Ammon's horn (tissue), 1 donor: ENCODE data around the gene FOXRED2.
"Not testable (repeated sequence)": the region's sequence is repeated elsewhere in the genome, so short reads cannot be mapped to it uniquely, and the experiment has no call there.

Experiments used
- DNase-seq: peaks from one replicate; pipeline ENCODE4 v3.0.0-alpha.2; 2016; ENCODE audit warnings: low spot score

Gene FOXRED2

DNA sequence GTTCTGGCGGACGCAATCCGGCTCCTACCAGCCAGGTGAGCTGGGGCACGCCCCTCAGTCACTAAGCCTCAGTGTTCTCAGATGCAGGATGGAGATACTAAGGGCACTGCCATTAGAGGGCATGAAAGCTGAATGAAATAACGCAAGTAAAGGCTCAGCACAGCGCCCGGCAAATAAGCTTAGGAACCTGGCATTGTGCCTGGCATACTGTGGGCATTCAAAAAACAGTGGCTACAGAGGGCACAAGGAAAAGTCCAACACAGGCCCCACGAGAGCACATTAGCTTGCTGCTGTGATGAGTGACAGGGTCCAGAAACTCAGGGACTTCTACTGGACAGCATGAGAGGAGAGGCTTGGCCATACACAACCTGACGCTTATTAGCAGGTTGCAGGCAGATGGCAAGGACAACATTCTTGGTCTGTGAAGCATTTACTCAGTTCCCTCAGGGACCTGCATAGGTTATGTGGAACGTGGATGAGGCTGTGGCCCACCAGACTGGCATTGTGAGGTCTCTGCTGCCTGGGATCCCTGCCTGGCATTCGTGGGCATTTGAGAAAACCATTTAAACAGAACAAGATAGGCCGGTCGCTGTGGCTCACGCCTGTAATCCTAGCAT lies 37.6 kb downstream of the FOXRED2 start:
- DNase-seq = no peak

- no peak for DNase-seq
Measured at GRCh38 chr22:36467946-36468345, 38.9 kb downstream of the FOXRED2 start.

- no peak for DNase-seq
Measured at GRCh38 chr22:36467042-36467810, 39.6 kb downstream of the FOXRED2 start.

GRCh38 chr22:36466258-36466657 lies 40.6 kb downstream of the FOXRED2 start:
- DNase-seq = no peak

DNA sequence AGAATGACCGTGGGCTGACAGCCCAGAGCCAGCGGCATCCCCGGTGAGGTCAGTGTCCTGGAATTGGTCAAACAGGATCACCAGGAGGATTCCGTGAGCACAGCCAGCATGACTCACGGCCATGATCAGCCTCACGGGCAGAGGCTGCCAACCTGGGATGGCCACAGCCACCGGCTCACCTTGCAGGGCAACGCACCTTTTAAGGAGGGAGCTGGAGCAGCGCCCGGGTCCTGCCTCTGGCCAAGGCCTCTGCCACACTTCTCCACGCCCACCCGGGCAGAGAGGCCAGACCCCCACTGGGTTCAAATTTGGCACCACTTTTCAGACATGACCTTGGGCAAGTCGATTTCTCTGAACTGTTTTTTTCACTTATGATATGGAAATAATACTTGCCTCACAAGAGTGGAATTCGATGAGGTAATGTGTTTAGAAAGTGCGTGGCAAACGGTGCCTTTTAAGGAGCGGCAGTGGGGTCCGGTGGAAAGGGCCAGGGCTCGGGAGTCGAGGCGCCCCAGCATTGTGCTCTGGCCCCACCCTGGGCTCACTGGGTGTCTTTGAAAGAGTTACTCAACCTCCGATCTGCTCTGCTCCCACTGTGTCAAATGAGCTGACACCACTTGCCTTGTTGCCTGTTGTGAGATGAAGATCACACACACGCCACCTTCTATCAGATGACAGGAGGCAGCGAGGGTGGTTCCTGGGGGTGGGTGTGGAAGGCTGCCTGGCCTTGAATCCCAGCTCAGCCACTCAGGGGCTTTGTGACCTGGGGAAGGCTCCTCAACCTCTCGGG lies 41.4 kb downstream of the FOXRED2 start:
- DNase-seq = no peak

DNA sequence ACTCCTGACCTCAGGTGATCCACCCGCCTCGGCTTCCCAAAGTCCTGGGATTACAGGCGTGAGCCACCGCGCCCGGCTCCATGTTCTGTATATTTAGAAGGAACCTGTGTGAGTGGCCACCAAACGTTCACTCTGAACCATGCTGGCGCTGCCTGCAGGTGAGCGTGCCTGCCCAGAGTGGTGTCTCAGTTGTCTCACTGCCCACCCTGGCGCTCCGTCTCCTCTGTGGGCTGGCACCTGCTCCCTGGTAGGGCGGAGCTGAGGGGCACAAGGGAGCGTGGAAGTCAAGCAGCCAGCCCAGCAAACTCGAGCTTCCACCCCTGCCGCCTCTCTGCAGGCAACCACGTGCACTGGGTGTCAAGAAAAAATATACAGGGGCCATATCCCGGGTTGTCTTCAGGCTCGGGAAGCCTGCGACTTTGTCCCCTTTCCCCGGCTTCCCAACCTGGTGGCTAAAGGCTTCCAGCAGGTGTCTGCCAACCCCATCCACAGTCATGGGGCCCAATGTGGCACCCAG lies 42.1 kb downstream of the FOXRED2 start:
- DNase-seq = no peak

- no peak for DNase-seq
Measured at GRCh38 chr22:36463783-36464184, 43.1 kb downstream of the FOXRED2 start.

DNA sequence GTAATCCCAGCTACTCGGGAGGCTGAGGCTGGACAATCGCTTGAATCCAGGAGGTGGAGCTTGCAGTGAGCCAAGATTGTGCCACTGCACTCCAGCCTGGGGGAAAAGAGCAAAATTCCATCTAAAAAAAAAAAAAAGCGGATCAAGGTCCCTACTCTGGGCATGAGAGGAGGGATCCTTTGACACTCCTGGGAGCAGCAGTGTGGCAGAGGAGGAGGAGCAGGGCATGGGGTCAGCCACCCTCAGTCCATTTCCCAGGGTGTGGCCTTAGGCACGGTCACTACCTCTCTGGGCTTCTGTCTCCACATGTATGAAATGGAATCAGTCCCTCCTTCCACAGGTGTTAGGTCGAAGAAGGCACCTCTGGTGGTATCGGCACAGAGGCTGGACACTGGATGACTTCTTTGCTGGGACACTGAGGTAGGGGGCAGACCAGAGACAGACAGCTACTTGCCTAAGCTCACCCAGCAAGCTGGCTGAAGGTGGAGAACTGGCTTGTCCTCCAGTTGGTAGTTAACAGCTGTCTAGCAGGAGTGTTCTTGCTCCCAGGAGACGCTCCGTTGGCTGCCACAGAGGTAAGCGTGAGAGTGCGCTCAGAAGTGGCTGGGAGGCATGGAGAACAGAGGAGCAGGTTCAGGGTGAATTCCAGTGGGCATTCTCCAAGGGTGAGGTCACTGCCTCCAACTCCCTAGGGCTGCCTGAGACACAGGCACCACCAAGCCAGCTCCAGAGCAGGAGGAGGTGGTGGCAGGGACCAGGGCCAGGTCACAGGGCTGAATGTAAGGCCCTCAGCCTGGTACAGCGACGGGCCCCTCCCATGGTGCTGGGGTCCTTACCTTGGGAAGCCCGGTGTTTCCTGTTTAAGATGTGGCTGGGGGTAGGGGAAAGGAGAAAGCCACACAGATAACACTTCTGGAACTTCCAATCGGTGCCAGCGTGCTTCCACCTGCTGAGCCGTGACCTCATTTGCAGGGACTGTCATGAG lies 44.9 kb downstream of the FOXRED2 start:
- no peak for DNase-seq

DNA sequence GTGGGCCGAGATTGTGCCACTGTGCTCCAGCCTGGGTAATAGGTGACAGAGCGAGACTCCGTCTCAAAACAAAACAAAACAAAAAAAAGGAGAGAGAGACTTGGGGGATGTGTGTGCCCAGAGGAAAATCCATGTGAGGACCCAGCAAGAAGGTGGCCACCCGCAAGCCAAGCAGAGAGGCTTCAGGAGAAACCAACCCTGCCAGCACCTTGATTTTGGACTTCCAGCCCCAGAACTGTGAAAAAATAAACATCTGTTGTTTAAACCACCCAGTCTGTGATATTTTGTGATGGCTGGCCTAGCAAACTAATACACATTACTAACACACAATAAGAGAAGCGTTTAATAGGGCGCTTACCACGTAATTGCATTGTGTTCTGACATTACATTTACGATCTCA lies 46.6 kb downstream of the FOXRED2 start:
- DNase-seq = no peak

DNA sequence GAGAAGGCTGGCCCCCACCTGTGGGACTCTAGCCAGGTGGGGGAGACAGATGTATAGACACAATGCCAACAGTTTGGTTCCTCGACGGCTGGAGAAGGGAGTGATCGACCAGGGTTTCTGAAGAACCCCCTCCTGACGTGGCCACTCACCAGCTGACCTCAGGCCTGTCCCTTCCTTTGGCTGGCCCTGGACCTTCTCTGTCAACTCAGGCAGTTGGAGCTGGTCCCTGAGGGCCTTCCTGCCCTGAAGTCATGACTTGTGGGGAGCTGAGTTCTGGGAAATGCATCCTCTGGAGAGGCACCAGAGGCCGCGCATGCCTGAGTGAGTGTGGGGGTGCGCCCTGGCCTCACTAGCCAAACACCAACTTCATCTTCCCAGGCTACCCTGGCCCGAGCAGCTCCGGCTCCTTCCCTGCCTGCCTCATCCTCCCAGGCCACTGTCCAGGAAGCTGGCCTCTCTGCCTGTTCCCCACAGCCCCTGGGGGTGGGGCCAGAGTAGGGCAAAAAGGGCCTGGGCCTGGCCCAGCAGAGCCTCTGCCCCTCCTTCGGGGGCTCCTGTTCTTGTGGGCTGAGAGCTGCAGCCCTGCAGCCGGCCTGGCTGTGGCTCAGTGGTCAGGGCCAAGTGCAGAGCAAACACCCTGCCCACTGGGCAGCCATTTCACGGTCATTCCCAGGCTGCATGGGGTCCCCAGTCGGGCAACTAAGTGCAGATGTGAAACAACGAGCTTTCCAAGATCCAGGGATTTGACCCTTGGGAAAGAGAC lies 49.0 kb downstream of the FOXRED2 start:
- no peak for DNase-seq

DNA sequence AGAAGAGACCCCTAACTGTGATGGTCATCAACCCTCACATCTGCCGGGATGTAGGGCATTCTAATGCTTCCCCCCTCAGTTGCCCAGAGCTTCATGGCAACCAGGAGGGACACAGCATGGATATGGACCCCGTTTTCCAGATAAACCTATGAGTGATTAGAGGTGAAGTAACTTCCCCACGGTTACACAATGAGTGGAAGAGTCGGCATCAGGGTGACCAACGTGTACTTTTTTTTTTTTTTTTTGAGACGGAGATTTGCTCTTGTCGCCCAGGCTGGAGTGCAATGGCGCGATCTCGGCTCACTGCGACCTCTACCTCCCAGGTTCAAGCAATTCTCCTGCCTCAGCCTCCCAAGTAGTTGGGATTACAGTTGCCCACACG lies 50.4 kb downstream of the FOXRED2 start:
- no peak for DNase-seq

DNA sequence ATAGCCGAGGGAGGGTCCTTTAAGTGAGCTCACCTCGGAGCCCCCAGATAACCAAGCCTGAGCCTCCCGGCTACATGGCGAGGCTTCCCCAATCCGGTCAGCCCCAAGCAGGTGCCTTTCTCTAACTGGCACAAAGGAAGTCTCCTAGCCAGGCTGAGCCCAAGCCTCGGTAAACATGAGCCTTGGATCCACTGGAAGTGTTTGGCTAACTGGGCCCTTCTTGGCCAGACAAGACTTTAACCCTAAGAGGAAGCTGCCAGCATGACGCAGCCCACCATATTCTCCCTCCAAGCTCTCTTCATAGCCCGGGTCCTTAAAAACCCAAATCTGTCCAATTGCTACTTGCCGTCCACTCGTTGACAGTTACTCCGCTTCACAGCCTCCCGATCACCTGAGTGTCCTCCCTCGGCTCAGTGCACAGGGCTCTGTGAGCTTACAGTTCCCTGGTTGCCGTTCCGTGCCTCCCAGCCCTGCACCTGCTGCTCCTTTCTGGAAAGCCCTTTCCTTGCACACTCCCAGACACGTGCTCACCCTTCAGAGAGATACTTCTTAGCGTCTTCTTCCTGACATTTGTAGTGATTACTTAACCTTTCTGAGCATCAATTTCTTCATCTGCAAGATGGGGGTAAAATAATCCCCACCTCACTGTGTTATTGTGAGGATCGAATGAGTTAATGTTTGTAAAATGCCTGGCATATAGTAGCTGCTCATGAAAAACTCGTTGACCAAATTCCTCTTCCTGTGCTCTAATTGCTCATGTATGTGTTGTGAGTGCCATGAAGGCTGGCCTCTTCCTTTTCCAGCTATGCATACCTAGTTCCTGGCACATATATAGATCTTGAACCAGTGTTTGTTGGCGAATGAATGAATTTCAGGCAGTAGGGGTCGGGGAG lies 51.0 kb downstream of the FOXRED2 start:
- DNase-seq = no peak

DNA sequence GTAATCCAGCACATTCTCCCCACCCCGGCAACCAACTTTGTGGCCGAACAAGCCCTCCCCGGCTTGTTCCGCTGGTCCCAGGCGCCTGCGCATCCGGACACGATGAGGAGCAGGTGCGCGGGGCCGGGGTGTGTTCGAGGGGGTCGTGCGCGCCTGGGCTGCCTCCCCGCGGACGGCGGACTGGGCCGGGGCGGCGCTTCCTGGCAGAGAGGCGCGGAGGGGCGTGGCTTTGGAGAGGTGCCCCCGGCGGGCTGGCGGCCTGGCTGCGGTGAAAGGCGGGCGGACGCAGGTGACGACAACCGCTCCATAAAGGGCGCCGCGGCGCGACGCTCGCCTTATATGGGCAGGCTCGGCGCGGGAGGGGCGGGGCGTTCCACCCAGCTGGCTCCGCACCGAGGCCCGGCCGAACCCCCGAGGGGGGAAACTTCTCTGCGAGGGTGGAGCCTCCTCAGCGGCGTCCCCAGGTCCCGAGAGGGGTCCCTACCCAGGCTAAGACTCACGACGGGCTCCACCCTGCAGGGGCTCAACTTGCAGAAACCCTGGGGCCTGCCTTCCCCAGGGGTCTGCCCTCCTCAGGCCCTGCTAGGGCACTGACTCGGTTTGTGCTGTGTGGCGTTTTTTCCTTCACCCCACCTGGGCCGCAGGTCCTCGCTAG lies 51.8 kb downstream of the FOXRED2 start:
- DNase-seq = peak; percentile 90

GRCh38 chr22:36453855-36454378 lies 52.9 kb downstream of the FOXRED2 start:
- no peak for DNase-seq

DNA sequence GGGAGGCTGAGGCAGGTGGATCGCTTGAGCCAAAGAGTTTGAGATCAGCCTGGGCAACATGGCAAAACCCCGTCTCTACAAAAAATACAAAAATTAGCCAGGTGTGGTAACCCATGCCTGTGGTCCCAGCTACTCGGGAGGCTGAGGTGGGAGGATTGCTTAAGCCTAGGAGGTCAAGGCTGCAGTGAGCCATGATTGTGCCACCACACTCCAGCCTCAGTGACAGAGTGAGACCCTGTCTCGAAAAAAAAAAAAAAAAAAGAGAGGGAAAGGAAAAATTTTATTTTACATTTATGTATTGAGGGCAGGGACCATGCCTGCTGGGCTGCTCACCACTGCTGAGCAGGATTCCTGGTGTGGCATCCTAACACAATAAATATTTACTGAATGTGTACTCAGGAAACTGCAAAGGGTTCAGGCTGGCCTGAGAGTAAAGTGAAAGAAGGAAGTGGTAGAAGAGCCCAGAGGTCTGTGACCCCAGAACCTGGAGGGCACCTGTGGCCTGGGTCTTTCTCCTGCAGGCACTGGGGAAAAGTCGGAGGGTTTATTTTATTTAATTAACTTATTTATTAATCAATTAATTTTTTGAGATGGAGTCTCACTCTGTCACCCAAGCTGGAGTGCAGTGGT lies 53.7 kb downstream of the FOXRED2 start:
- DNase-seq = not testable (repeated sequence)

DNA sequence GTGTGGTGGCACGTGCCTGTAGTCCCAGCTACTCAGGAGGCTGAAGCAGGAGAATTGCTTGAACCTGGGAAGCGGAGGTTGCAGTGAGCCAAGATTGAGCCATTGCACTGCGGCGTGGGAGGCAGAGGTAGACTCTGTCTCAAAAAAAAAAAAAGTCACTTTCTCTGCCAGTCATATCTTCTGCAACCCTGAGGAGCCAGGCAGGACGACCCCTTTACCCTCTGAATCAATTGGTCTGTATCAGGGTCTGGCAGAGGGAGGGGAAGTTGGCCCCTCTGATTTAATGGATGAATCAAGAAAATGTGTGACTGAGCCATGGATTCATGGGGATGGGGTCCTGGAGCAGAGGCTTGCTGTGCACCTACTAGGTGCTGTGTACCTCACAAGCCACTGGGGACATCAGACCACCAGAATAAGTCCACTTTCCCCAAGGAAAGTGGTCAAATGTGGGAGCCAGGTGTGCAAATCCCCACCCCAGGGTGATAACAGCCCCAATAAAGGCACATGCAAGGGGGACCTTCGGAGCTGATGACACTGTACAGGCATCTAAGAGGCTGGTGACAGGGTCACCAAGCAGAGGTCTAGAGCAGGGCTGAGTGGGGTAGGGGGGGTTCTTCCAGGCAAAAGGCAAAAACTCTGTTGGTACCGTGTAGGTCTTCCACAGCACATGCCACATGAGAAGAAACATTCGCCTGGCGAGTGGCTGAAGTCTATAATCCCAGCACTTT lies 54.4 kb downstream of the FOXRED2 start:
- no peak for DNase-seq

DNA sequence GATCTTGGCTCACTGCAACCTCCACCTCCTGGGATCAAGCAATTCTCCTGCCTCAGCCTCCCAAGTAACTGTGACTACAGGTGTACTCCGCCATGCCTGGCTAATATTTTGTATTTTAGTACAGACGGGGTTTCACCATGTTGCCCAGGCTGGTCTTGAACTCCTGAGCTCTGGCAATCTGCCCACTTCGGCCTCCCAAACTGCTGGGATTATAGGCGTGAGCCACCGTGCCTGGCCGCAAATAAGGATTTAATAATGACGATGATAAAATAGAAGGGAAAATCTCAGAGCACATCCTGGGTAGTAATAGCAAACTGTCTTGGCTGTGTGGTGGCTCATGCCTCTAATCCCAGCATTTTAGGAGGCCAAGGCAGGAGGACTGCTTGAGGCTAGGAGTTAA lies 55.9 kb downstream of the FOXRED2 start:
- DNase-seq = not testable (repeated sequence)
